DND-41 (cell line): ENCODE measurements around the gene GMPS.

Source experiments
- CTCF ChIP-seq: IDR thresholded peaks from 2 replicates; pipeline ENCODE4 v1.5.1; 2012; ENCODE audit warnings: borderline replicate concordance, low read length, moderate library complexity, mild to moderate bottlenecking; ENCODE audit not compliant: poor library complexity, severe bottlenecking; ENCODE audit errors: extremely low read depth
- EZH2 ChIP-seq: IDR thresholded peaks from 3 replicates; pipeline ENCODE4 v1.6.1; 2012; ENCODE audit warnings: borderline replicate concordance, low read depth, mild to moderate bottlenecking, moderate library complexity, low read length, inconsistent platforms; ENCODE audit not compliant: severe bottlenecking

- TF ChIP-seq CTCF (no peak), EZH2 (no peak)
Observed at GRCh38 chr3:155889952-155890351, 19.5 kb downstream of the GMPS start.
